ENCODE data around the gene MYRIP. TPM values are rescaled to one million over a fixed set of nuclear protein-coding genes. Genes with fewer than 3 reads are reported as not detected.

The MYRIP gene
- total RNA-seq: not detected

DNA sequence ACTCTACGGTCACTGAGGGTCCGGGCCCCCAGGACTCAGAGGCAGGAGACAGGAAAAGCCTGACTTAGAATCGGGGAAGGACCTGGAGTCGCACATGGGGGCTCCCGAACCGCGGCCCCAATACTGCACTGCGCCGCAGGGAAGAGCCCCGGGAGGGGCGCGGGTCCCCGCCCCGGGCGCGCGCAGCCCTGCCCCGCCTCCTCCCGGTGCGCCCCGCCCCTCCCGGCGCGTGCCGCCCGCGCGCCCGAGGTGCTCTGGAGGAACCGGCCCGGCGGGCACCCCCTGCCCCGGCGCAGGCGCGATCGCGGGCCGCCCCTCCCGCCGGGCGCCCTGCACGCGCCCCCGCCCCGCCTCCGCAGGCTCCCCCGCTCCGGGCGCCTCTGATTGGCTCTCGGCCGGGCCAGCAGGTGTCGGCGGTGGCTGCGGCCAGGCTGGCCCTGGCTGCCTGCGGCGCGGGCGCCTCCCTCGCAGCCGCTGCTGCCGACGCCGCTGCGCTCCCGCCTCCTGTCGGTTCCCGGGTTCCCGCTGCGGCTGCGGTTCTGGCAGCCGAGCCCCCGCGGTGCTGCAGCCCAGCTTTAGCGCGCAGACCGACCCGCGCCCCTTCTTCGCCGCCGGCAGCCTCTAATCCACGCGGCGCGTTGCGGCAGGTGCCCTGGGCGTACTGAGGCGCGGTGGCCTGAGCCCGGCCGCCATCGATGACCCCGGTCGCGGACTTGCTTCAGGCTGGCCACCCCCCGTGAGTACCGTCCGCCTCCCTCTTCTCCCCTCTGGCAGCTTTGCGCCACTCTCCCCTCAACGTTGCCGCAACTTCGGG lies at the start of gene MYRIP:
Gene MYRIP, plus strand, starts transcription at position 429 of the 814 bp plus-strand sequence. CDS start 91,208 bp downstream, outside the sequence.
- H3K9me3 Mint-ChIP-seq: no peaks in the 10 kb centered on the region
- POLR2A ChIA-PET: no interaction called here
- TF ChIP-seq, protein P1, sequence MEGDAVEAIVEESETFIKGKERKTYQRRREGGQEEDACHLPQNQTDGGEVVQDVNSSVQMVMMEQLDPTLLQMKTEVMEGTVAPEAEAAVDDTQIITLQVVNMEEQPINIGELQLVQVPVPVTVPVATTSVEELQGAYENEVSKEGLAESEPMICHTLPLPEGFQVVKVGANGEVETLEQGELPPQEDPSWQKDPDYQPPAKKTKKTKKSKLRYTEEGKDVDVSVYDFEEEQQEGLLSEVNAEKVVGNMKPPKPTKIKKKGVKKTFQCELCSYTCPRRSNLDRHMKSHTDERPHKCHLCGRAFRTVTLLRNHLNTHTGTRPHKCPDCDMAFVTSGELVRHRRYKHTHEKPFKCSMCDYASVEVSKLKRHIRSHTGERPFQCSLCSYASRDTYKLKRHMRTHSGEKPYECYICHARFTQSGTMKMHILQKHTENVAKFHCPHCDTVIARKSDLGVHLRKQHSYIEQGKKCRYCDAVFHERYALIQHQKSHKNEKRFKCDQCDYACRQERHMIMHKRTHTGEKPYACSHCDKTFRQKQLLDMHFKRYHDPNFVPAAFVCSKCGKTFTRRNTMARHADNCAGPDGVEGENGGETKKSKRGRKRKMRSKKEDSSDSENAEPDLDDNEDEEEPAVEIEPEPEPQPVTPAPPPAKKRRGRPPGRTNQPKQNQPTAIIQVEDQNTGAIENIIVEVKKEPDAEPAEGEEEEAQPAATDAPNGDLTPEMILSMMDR (IDR thresholded peaks at IDR 0.05): no peak
- peak within 1 kb of the TSS; percentile 36 for H3K4me3 Mint-ChIP-seq
- H3K4me1 Mint-ChIP-seq (ENCODE audit: low read depth): peaks cover 12% of the 10 kb centered on the region
- DNase-seq (peak; percentile 3), ATAC-seq (peak; percentile 27)
- intact Hi-C loops (cut with micrococcal nuclease): no loop called here
- H3K27me3 Mint-ChIP-seq: peaks cover 47% of the 10 kb centered on the region
- CTCF ChIA-PET: no interaction called here
- no peaks in the 10 kb centered on the region for H3K36me3 Mint-ChIP-seq (ENCODE audit: low read depth)
- no peak within 1 kb of the TSS for H3K27ac Mint-ChIP-seq

DNA sequence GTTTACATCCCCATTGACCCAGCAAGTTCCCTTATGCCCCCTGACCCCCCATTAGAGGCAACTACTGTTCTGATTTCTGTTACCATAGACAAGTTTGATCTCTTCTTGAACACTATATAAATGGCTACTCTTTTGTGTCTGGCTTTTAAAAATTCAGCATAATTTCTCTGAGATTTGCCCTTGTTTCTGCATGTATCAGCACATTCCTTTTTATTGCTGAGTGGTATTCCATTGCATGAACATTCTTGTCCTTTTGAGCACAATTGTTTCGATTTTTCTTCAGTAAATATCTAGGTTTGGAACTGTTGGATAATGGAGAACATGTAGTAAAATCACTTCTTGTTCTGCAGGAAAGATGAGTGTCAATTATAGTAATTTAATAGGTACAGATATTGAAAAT lies 49.1 kb upstream of the MYRIP start:
- DNase-seq: no peak
- H3K36me3 Mint-ChIP-seq (ENCODE audit: low read depth): no peaks in the 10 kb centered on the region

DNA sequence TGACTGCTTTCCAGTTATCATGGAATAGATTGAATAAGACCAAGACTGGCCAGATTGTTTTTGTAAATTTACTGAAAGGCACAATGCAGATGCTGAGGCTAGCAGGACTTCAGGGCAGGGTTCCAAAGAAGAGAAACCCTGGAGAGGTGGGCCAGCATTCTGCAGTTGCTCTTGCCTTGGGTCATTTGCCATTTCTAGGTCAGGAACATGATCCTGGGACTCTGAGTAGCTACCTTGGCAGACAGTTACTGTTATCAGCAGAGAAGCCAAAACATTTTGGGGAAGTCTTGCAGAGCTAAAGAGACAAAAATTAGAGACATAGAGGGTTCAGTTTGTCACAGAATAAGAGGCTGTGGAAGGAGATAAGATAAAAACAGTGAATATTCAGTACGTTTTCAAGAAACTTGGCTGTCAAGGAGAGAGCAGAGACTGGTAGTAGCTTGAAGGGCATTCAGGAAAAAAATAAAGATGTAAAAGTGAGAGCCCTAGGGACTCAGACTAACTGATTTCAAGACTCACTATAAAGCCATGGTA lies 46.8 kb upstream of the MYRIP start:
- DNase-seq (no peak), ATAC-seq (no peak)
- no peak overlapping the region for H3K4me3 Mint-ChIP-seq
- H3K27ac Mint-ChIP-seq: no peak overlapping the region
- POLR2A ChIA-PET: no interaction called here
- TF ChIP-seq, protein P1 (IDR thresholded peaks at IDR 0.05): no peak
- no peaks in the 10 kb centered on the region for H3K4me1 Mint-ChIP-seq (ENCODE audit: low read depth)
- H3K9me3 Mint-ChIP-seq: no peaks in the 10 kb centered on the region
- H3K27me3 Mint-ChIP-seq: peaks cover 7% of the 10 kb centered on the region
- H3K36me3 Mint-ChIP-seq (ENCODE audit: low read depth): no peaks in the 10 kb centered on the region
- CTCF ChIA-PET: no interaction called here
- intact Hi-C loops (cut with micrococcal nuclease): no loop called here

More for the DNA sequence above, 49.1 kb upstream of the MYRIP start:
- Mint-ChIP-seq H3K4me1 (ENCODE audit: low read depth) (no peaks in the 10 kb centered on the region), H3K27ac (no peak overlapping the region), H3K9me3 (no peaks in the 10 kb centered on the region), H3K27me3 (peaks cover 7% of the 10 kb centered on the region), H3K4me3 (no peak overlapping the region)
- TF ChIP-seq, protein P1 (IDR thresholded peaks at IDR 0.05): no peak
- ChIA-PET POLR2A (no interaction called here), CTCF (no interaction called here)
- intact Hi-C loops (cut with micrococcal nuclease): no loop called here
- ATAC-seq: no peak

DNA sequence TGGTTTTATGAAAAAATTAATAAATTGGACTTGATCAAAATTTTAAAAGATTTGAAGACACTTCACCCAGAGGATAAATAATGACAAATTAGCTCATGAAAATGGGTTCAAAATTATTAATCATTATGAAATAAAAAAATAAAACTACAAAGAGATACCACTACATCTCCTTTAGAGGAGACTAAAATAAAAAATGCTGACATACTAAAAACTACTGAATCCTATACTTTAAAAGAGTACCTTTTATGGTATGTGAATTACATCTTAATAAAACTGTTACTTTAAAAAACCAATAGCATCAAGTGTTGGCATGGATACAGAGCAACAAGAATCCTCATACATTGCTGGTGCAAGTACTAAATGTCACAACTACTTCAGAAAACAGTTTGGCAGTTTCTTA lies 46.0 kb upstream of the MYRIP start:
- POLR2A ChIA-PET: no interaction called here
- intact Hi-C loops (cut with micrococcal nuclease): no loop called here
- Mint-ChIP-seq H3K4me3 (no peak overlapping the region), H3K9me3 (no peaks in the 10 kb centered on the region), H3K27me3 (peaks cover 7% of the 10 kb centered on the region), H3K27ac (no peak overlapping the region), H3K4me1 (ENCODE audit: low read depth) (no peaks in the 10 kb centered on the region), H3K36me3 (ENCODE audit: low read depth) (no peaks in the 10 kb centered on the region)
- CTCF ChIA-PET: no interaction called here
- DNase-seq: no peak
- TF ChIP-seq, protein P1 (IDR thresholded peaks at IDR 0.05): no peak
- no peak for ATAC-seq

- Mint-ChIP-seq H3K27me3 (peaks cover 5% of the 10 kb centered on the region), H3K4me3 (no peak overlapping the region), H3K4me1 (ENCODE audit: low read depth) (no peaks in the 10 kb centered on the region), H3K9me3 (no peaks in the 10 kb centered on the region), H3K36me3 (ENCODE audit: low read depth) (no peaks in the 10 kb centered on the region), H3K27ac (no peak overlapping the region)
- ATAC-seq (no peak), DNase-seq (no peak)
- ChIA-PET CTCF (no interaction called here), POLR2A (no interaction called here)
- intact Hi-C loops (cut with micrococcal nuclease): no loop called here
- TF ChIP-seq, protein P1 (IDR thresholded peaks at IDR 0.05): no peak
These were observed 43.8 kb upstream of the MYRIP start for GRCh38 chr3:39765575-39765974.

Measured in activated CD8-positive, alpha-beta T cell treated with anti-CD3 and anti-CD28 coated beads for 36 hours (primary cell).